Measurements from ENCODE around the gene RPS14.

DNA sequence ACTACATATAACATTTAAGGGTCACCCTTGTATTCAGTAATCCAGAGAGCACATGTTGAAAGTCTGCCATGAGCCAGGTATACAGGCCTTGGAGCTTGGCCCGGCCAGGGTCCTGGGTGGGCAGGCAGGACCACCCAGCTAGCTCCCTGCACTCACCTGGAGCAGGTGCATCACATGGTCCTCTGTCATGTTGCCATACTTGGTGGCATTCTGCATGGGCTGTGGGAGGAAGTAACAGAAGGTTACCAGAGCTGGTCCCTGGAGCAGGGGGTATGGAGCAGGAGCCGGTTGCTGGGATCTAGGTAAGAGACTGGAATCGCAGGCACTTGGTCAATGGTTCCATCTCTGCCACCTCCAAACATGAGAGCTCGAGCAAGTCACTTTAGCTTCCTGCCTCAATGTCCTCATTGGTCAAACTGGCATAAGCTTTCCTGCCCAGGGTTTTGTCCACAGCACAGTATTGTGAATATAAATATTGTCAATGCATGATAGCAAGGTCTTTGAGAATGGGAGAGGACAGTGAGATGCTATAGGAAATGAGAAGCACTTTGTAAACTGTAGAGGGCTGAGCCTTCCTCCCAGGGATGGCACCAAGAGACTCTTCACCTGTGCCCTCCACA lies 43.3 kb downstream of the RPS14 start:
- TF ChIP-seq CTCF (IDR thresholded peaks at IDR 0.05): no peak
- TF ChIP-seq POLR2A (IDR thresholded peaks at IDR 0.05): no peak
- TF ChIP-seq EP300 (IDR thresholded peaks at IDR 0.05): no peak
